ENCODE results near the gene DOK6. TPM values are rescaled to one million over a fixed set of nuclear protein-coding genes. Genes with fewer than 3 reads are reported as not detected.

DOK6 gene
- total RNA-seq, 2 experiments from 2014 or later = not detected

GRCh38 chr18:69586537-69586936 lies 185.8 kb downstream of the DOK6 start:
- ChIA-PET CTCF (no interaction called here), POLR2A (no interaction called here)
- Histone ChIP-seq H3K27ac (ENCODE audit: low read depth in 1 of 2, low read length in 2 of 2) (no peak overlapping the region), H3K9me3 (ENCODE audit: control insufficient read depth in 1 of 2, insufficient read depth in 1 of 2, low read length in 2 of 2) (no peaks in the 10 kb centered on the region), H3K27me3 (ENCODE audit: control insufficient read depth in 1 of 2, insufficient read depth in 2 of 2, low read length in 2 of 2) (no peaks in the 10 kb centered on the region), H3K36me3 (ENCODE audit: insufficient read depth, low read length) (no peaks in the 10 kb centered on the region), H3K4me1 (ENCODE audit: insufficient read depth, low read length) (no peaks in the 10 kb centered on the region), H3K4me3 (ENCODE audit: low read length) (no peak overlapping the region)
- H3K4me1 Mint-ChIP-seq (ENCODE audit: low read depth) = no peaks in the 10 kb centered on the region
- H3K4me3 Mint-ChIP-seq = no peak overlapping the region
- TF ChIP-seq, protein P1, sequence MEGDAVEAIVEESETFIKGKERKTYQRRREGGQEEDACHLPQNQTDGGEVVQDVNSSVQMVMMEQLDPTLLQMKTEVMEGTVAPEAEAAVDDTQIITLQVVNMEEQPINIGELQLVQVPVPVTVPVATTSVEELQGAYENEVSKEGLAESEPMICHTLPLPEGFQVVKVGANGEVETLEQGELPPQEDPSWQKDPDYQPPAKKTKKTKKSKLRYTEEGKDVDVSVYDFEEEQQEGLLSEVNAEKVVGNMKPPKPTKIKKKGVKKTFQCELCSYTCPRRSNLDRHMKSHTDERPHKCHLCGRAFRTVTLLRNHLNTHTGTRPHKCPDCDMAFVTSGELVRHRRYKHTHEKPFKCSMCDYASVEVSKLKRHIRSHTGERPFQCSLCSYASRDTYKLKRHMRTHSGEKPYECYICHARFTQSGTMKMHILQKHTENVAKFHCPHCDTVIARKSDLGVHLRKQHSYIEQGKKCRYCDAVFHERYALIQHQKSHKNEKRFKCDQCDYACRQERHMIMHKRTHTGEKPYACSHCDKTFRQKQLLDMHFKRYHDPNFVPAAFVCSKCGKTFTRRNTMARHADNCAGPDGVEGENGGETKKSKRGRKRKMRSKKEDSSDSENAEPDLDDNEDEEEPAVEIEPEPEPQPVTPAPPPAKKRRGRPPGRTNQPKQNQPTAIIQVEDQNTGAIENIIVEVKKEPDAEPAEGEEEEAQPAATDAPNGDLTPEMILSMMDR (IDR thresholded peaks at IDR 0.05) = no peak
- intact Hi-C loops (cut with DNase I, micrococcal nuclease) = no loop called here
- no peak for DNase-seq
- no peak for ATAC-seq (ENCODE audit: poor library complexity)
- H3K36me3 Mint-ChIP-seq (ENCODE audit: low read depth) = no peaks in the 10 kb centered on the region
- H3K27ac Mint-ChIP-seq = no peak overlapping the region
- H3K27me3 Mint-ChIP-seq = peaks cover 5% of the 10 kb centered on the region
- no peaks in the 10 kb centered on the region for H3K9me3 Mint-ChIP-seq

- Mint-ChIP-seq H3K4me3 (no peak overlapping the region), H3K9me3 (no peaks in the 10 kb centered on the region), H3K27me3 (peaks cover 5% of the 10 kb centered on the region), H3K36me3 (ENCODE audit: low read depth) (no peaks in the 10 kb centered on the region), H3K4me1 (ENCODE audit: low read depth) (no peaks in the 10 kb centered on the region), H3K27ac (no peak overlapping the region)
- no peaks in the 10 kb centered on the region for H3K36me3 ChIP-seq (ENCODE audit: insufficient read depth, low read length)
- intact Hi-C loops (cut with DNase I, micrococcal nuclease) = no loop called here
- H3K4me3 ChIP-seq (ENCODE audit: low read length) = no peak overlapping the region
- TF ChIP-seq, protein P1 (IDR thresholded peaks at IDR 0.05) = no peak
- no peaks in the 10 kb centered on the region for H3K4me1 ChIP-seq (ENCODE audit: insufficient read depth, low read length)
- ChIA-PET POLR2A (no interaction called here), CTCF (no interaction called here)
- no peak for ATAC-seq (ENCODE audit: poor library complexity)
- no peaks in the 10 kb centered on the region for H3K27me3 ChIP-seq (ENCODE audit: control insufficient read depth in 1 of 2, insufficient read depth in 2 of 2, low read length in 2 of 2)
- no peaks in the 10 kb centered on the region for H3K9me3 ChIP-seq (ENCODE audit: control insufficient read depth in 1 of 2, insufficient read depth in 1 of 2, low read length in 2 of 2)
- H3K27ac ChIP-seq (ENCODE audit: low read depth in 1 of 2, low read length in 2 of 2) = no peak overlapping the region
- DNase-seq = no peak
Observed at GRCh38 chr18:69588301-69588700, 187.6 kb downstream of the DOK6 start.

DNA sequence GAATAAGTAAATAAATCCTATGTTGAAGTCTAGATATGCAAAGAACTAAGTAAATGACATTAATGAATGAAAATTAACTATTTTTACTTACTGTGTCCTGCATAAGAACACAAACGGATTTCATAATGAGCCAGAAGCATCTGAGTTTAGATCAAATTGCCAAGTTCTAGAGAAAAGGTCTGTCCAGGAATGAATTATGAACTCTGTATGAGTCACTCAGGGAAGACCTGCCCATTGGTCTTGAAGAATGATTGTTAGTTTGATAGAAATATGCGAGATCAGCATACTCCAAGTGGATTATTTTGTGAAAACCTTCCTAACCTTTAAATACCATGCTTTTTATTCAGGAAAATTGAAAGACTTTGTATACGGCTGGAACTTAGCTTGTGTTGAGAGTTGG lies 189.5 kb downstream of the DOK6 start:
- peaks cover 5% of the 10 kb centered on the region for H3K27me3 Mint-ChIP-seq
- H3K9me3 ChIP-seq (ENCODE audit: control insufficient read depth in 1 of 2, insufficient read depth in 1 of 2, low read length in 2 of 2) = no peaks in the 10 kb centered on the region
- POLR2A ChIA-PET = no interaction called here
- H3K27ac ChIP-seq (ENCODE audit: low read depth in 1 of 2, low read length in 2 of 2) = no peak overlapping the region
- no peaks in the 10 kb centered on the region for H3K4me1 Mint-ChIP-seq (ENCODE audit: low read depth)
- no peaks in the 10 kb centered on the region for H3K4me1 ChIP-seq (ENCODE audit: insufficient read depth, low read length)
- ATAC-seq (ENCODE audit: poor library complexity) = no peak
- no peak overlapping the region for H3K4me3 ChIP-seq (ENCODE audit: low read length)
- no peak for DNase-seq
- H3K36me3 Mint-ChIP-seq (ENCODE audit: low read depth) = no peaks in the 10 kb centered on the region
- no peak overlapping the region for H3K4me3 Mint-ChIP-seq
- CTCF ChIA-PET = no interaction called here
- no peaks in the 10 kb centered on the region for H3K27me3 ChIP-seq (ENCODE audit: control insufficient read depth in 1 of 2, insufficient read depth in 2 of 2, low read length in 2 of 2)
- peaks cover 2% of the 10 kb centered on the region for H3K9me3 Mint-ChIP-seq
- no peak overlapping the region for H3K27ac Mint-ChIP-seq
- TF ChIP-seq, protein P1 (IDR thresholded peaks at IDR 0.05) = no peak
- H3K36me3 ChIP-seq (ENCODE audit: insufficient read depth, low read length) = no peaks in the 10 kb centered on the region
- intact Hi-C loops (cut with DNase I, micrococcal nuclease) = no loop called here

All from CD4-positive, alpha-beta T cell (primary cell).